ENCODE results near the gene UNC93A. TPM values are rescaled to one million over a fixed set of nuclear protein-coding genes. Genes with fewer than 3 reads are reported as not detected.
"Not testable (repeated sequence)": the region's sequence is repeated elsewhere in the genome, so short reads cannot be mapped to it uniquely, and the experiment has no call there.

The UNC93A gene
- total RNA-seq, 1 donor from 2014 or later: not detected

- Mint-ChIP-seq H3K27ac (no peak overlapping the region), H3K27me3 (peaks cover 8% of the 10 kb centered on the region), H3K36me3 (ENCODE audit: low read depth) (no peaks in the 10 kb centered on the region)
Measured at GRCh38 chr6:167311286-167311685, 20.2 kb downstream of the UNC93A start.

GRCh38 chr6:167311691-167312090, 20.6 kb downstream of the UNC93A start:
- peaks cover 10% of the 10 kb centered on the region for H3K27me3 Mint-ChIP-seq
- intact Hi-C loops (cut with micrococcal nuclease); ATAC-seq (ENCODE audit: low read depth); POLR2A ChIA-PET; H3K27ac Mint-ChIP-seq; H3K4me3 Mint-ChIP-seq; H3K36me3 Mint-ChIP-seq (ENCODE audit: low read depth); H3K9me3 Mint-ChIP-seq; CTCF ChIA-PET; H3K4me1 Mint-ChIP-seq; DNase-seq: not testable (repeated sequence)

More at GRCh38 chr6:167311286-167311685, 20.2 kb downstream of the UNC93A start:
- intact Hi-C loops (cut with micrococcal nuclease): no loop called here
- ATAC-seq (ENCODE audit: low read depth) (no peak), DNase-seq (no peak)
- H3K4me1 Mint-ChIP-seq: no peaks in the 10 kb centered on the region
- ChIA-PET CTCF (no interaction called here), POLR2A (no interaction called here)
- TF ChIP-seq CTCF (IDR thresholded peaks at IDR 0.05): no peak
- no peaks in the 10 kb centered on the region for H3K9me3 Mint-ChIP-seq
- no peak overlapping the region for H3K4me3 Mint-ChIP-seq

- no peak overlapping the region for H3K4me3 Mint-ChIP-seq
- no peak for TF ChIP-seq CTCF (IDR thresholded peaks at IDR 0.05)
- intact Hi-C loops (cut with micrococcal nuclease): no loop called here
- POLR2A ChIA-PET: no interaction called here
- H3K9me3 Mint-ChIP-seq: no peaks in the 10 kb centered on the region
- ATAC-seq (ENCODE audit: low read depth): no peak
- H3K36me3 Mint-ChIP-seq (ENCODE audit: low read depth): no peaks in the 10 kb centered on the region
- no peak overlapping the region for H3K27ac Mint-ChIP-seq
- CTCF ChIA-PET: no interaction called here
- H3K27me3 Mint-ChIP-seq: peaks cover 29% of the 10 kb centered on the region
- no peak for DNase-seq
- no peaks in the 10 kb centered on the region for H3K4me1 Mint-ChIP-seq
Measured at GRCh38 chr6:167314180-167314821, 23.2 kb downstream of the UNC93A start.

- CTCF ChIA-PET: no interaction called here
- H3K9me3 Mint-ChIP-seq: no peaks in the 10 kb centered on the region
- no peaks in the 10 kb centered on the region for H3K4me1 Mint-ChIP-seq
- H3K36me3 Mint-ChIP-seq (ENCODE audit: low read depth): no peaks in the 10 kb centered on the region
- POLR2A ChIA-PET: no interaction called here
- H3K4me3 Mint-ChIP-seq: no peak overlapping the region
- ATAC-seq (ENCODE audit: low read depth): no peak
- intact Hi-C loops (cut with micrococcal nuclease): no loop called here
- DNase-seq: no peak
- peaks cover 33% of the 10 kb centered on the region for H3K27me3 Mint-ChIP-seq
- no peak overlapping the region for H3K27ac Mint-ChIP-seq
- no peak for TF ChIP-seq CTCF (IDR thresholded peaks at IDR 0.05)
Measured at GRCh38 chr6:167317172-167317571, 26.1 kb downstream of the UNC93A start.

GRCh38 chr6:167318354-167318753, 27.2 kb downstream of the UNC93A start:
- CTCF ChIA-PET; ATAC-seq (ENCODE audit: low read depth); H3K4me1 Mint-ChIP-seq; intact Hi-C loops (cut with micrococcal nuclease); H3K36me3 Mint-ChIP-seq (ENCODE audit: low read depth); DNase-seq; H3K27ac Mint-ChIP-seq; POLR2A ChIA-PET; H3K9me3 Mint-ChIP-seq; H3K4me3 Mint-ChIP-seq: not testable (repeated sequence)
- H3K27me3 Mint-ChIP-seq: peaks cover 42% of the 10 kb centered on the region

- intact Hi-C loops (cut with micrococcal nuclease); CTCF ChIA-PET; H3K9me3 Mint-ChIP-seq; DNase-seq; POLR2A ChIA-PET; H3K4me3 Mint-ChIP-seq; ATAC-seq (ENCODE audit: low read depth); H3K36me3 Mint-ChIP-seq (ENCODE audit: low read depth); H3K4me1 Mint-ChIP-seq; H3K27ac Mint-ChIP-seq: not testable (repeated sequence)
- H3K27me3 Mint-ChIP-seq: peaks cover 42% of the 10 kb centered on the region
Measured at GRCh38 chr6:167318856-167319255, 27.7 kb downstream of the UNC93A start.

GRCh38 chr6:167319856-167320753, 29.0 kb downstream of the UNC93A start:
- H3K9me3 Mint-ChIP-seq; POLR2A ChIA-PET; H3K4me3 Mint-ChIP-seq; H3K27ac Mint-ChIP-seq; H3K4me1 Mint-ChIP-seq; ATAC-seq (ENCODE audit: low read depth); intact Hi-C loops (cut with micrococcal nuclease); H3K36me3 Mint-ChIP-seq (ENCODE audit: low read depth); DNase-seq; CTCF ChIA-PET: not testable (repeated sequence)
- H3K27me3 Mint-ChIP-seq: peaks cover 38% of the 10 kb centered on the region

GRCh38 chr6:167320754-167321056, 29.6 kb downstream of the UNC93A start:
- H3K36me3 Mint-ChIP-seq (ENCODE audit: low read depth); H3K4me1 Mint-ChIP-seq; DNase-seq; POLR2A ChIA-PET; CTCF ChIA-PET; H3K9me3 Mint-ChIP-seq; ATAC-seq (ENCODE audit: low read depth); H3K4me3 Mint-ChIP-seq; H3K27ac Mint-ChIP-seq; intact Hi-C loops (cut with micrococcal nuclease): not testable (repeated sequence)
- H3K27me3 Mint-ChIP-seq: peaks cover 40% of the 10 kb centered on the region

GRCh38 chr6:167321185-167321584, 30.1 kb downstream of the UNC93A start:
- H3K36me3 Mint-ChIP-seq (ENCODE audit: low read depth); H3K4me3 Mint-ChIP-seq; ATAC-seq (ENCODE audit: low read depth); H3K9me3 Mint-ChIP-seq; DNase-seq; CTCF ChIA-PET; intact Hi-C loops (cut with micrococcal nuclease); H3K27ac Mint-ChIP-seq; H3K4me1 Mint-ChIP-seq; POLR2A ChIA-PET: not testable (repeated sequence)
- peaks cover 41% of the 10 kb centered on the region for H3K27me3 Mint-ChIP-seq

Measured in activated B cell treated with CpG ODN at 0.5 μM for 24 hours (primary cell).